Activated naive CD4-positive, alpha-beta T cell treated with anti-CD3 and anti-CD28 coated beads, Interleukin-2, amount 10 ng/mL, durations not matched to agents 7 days and 5 days (primary cell): ENCODE results near the gene CCDC102A.

Source experiments
- CTCF ChIA-PET: fragments of 350-600 bp; sonication (Branson Sonifier 250); formaldehyde crosslinking; loops from one replicate; lab custom pipeline; 2021; ENCODE audit warnings: antibody characterized with exemption; lab: Charles Lee
- DNase-seq: peaks from one replicate; pipeline ENCODE4 v3.0.0-alpha.2; 2020
- H3K27ac Mint-ChIP-seq: one replicate; pipeline ENCODE4 v1.8.0; 2021; ENCODE audit warnings: mild to moderate bottlenecking, moderate library complexity, mixed read lengths
- H3K27me3 Mint-ChIP-seq: one replicate; pipeline ENCODE4 v1.8.0; 2021; ENCODE audit warnings: mild to moderate bottlenecking, mixed read lengths
- H3K36me3 Mint-ChIP-seq: one replicate; pipeline ENCODE4 v1.8.0; 2021; ENCODE audit warnings: mixed read lengths
- H3K4me1 Mint-ChIP-seq: one replicate; pipeline ENCODE4 v1.8.0; 2021; ENCODE audit warnings: mixed read lengths
- H3K4me3 Mint-ChIP-seq: one replicate; pipeline ENCODE4 v1.8.0; 2021; ENCODE audit warnings: mild to moderate bottlenecking, moderate library complexity, mixed read lengths
- H3K9me3 Mint-ChIP-seq: one replicate; pipeline ENCODE4 v1.8.0; 2021; ENCODE audit warnings: mixed read lengths

Gene CCDC102A

GRCh38 chr16:57537581-57538234 is 1.3 kb upstream of the CCDC102A start:
- peak; percentile 20 for DNase-seq
- H3K27me3 Mint-ChIP-seq: no peaks in the 10 kb centered on the region
- peak overlapping the region; percentile 76 for H3K27ac Mint-ChIP-seq
- H3K9me3 Mint-ChIP-seq: no peaks in the 10 kb centered on the region
- H3K4me3 Mint-ChIP-seq: peak overlapping the region; percentile 75
- peaks cover 78% of the 10 kb centered on the region for H3K4me1 Mint-ChIP-seq
- no peaks in the 10 kb centered on the region for H3K36me3 Mint-ChIP-seq
- CTCF ChIA-PET: interaction anchor here (0.7 to 2.4 kb wide), 5 partner anchors 18 to 119 kb away, joined by 3 to 8 read pairs (median 5); no protein-coding TSS in a partner anchor

- CTCF ChIA-PET: interaction anchor here (0.7 to 2.4 kb wide), 4 partner anchors 17 to 72 kb away, joined by 3 to 8 read pairs (median 4); no protein-coding TSS in a partner anchor
- DNase-seq: no peak
- no peaks in the 10 kb centered on the region for H3K9me3 Mint-ChIP-seq
- peaks cover 78% of the 10 kb centered on the region for H3K4me1 Mint-ChIP-seq
- H3K4me3 Mint-ChIP-seq: peak overlapping the region; percentile 75
- peak overlapping the region; percentile 76 for H3K27ac Mint-ChIP-seq
- no peaks in the 10 kb centered on the region for H3K36me3 Mint-ChIP-seq
- H3K27me3 Mint-ChIP-seq: no peaks in the 10 kb centered on the region
These were observed 779 bp upstream of the CCDC102A start for GRCh38 chr16:57537194-57537505.

GRCh38 chr16:57535680-57536305 is 578 bp downstream of the CCDC102A start:
- Mint-ChIP-seq H3K4me1 (peaks cover 82% of the 10 kb centered on the region), H3K36me3 (no peaks in the 10 kb centered on the region), H3K27ac (peak overlapping the region; percentile 90), H3K9me3 (no peaks in the 10 kb centered on the region), H3K27me3 (no peaks in the 10 kb centered on the region), H3K4me3 (peak overlapping the region; percentile 78)
- CTCF ChIA-PET: interaction anchor here (0.8 to 2.4 kb wide), 5 partner anchors 9 to 66 kb away, joined by 3 to 8 read pairs (median 4); no protein-coding TSS in a partner anchor
- peak; percentile 95 for DNase-seq

- Mint-ChIP-seq H3K27ac (peak overlapping the region; percentile 90), H3K27me3 (no peaks in the 10 kb centered on the region), H3K4me3 (peak overlapping the region; percentile 78), H3K36me3 (no peaks in the 10 kb centered on the region), H3K9me3 (no peaks in the 10 kb centered on the region), H3K4me1 (peaks cover 84% of the 10 kb centered on the region)
- DNase-seq: no peak
- CTCF ChIA-PET: interaction anchor here (0.8 to 2.4 kb wide), 5 partner anchors 8 to 66 kb away, joined by 3 to 8 read pairs (median 5); no protein-coding TSS in a partner anchor
These were observed 1.3 kb downstream of the CCDC102A start for GRCh38 chr16:57534881-57535658.

- H3K4me1 Mint-ChIP-seq: peaks cover 89% of the 10 kb centered on the region
- no peaks in the 10 kb centered on the region for H3K9me3 Mint-ChIP-seq
- H3K27ac Mint-ChIP-seq: peak overlapping the region; percentile 70
- H3K4me3 Mint-ChIP-seq: peak overlapping the region; percentile 24
- H3K27me3 Mint-ChIP-seq: no peaks in the 10 kb centered on the region
- CTCF ChIA-PET: interaction anchor here (0.9 to 1.5 kb wide), 4 partner anchors 8 to 14 kb away, joined by 3 to 7 read pairs (median 4); no protein-coding TSS in a partner anchor
- peaks cover 4% of the 10 kb centered on the region for H3K36me3 Mint-ChIP-seq
- peak; percentile 20 for DNase-seq
These were observed 2.0 kb downstream of the CCDC102A start for GRCh38 chr16:57534337-57534880.

GRCh38 chr16:57533431-57534336 is 2.7 kb downstream of the CCDC102A start:
- peaks cover 5% of the 10 kb centered on the region for H3K36me3 Mint-ChIP-seq
- DNase-seq: peak; percentile 57
- H3K4me3 Mint-ChIP-seq: peak overlapping the region; percentile 24
- H3K4me1 Mint-ChIP-seq: peaks cover 85% of the 10 kb centered on the region
- H3K27ac Mint-ChIP-seq: peak overlapping the region; percentile 70
- no peaks in the 10 kb centered on the region for H3K9me3 Mint-ChIP-seq
- no peaks in the 10 kb centered on the region for H3K27me3 Mint-ChIP-seq
- CTCF ChIA-PET: interaction anchor here (0.9 to 1.5 kb wide), 2 partner anchors 12 to 13 kb away, joined by 3 to 5 read pairs; no protein-coding TSS in a partner anchor

GRCh38 chr16:57532266-57532625 is 4.1 kb downstream of the CCDC102A start:
- no peak for DNase-seq
- Mint-ChIP-seq H3K4me1 (peaks cover 74% of the 10 kb centered on the region), H3K27ac (peak overlapping the region; percentile 95), H3K4me3 (peak overlapping the region; percentile 12), H3K9me3 (no peaks in the 10 kb centered on the region), H3K36me3 (peaks cover 8% of the 10 kb centered on the region), H3K27me3 (no peaks in the 10 kb centered on the region)
- CTCF ChIA-PET: interaction anchor here (1.5 to 3.0 kb wide), 2 partner anchors 9 to 13 kb away, joined by 3 to 19 read pairs; no protein-coding TSS in a partner anchor

- DNase-seq: peak; percentile 9
- H3K9me3 Mint-ChIP-seq: no peaks in the 10 kb centered on the region
- CTCF ChIA-PET: interaction anchor here (1.5 to 3.0 kb wide), 2 partner anchors 10 to 12 kb away, joined by 3 to 19 read pairs; no protein-coding TSS in a partner anchor
- H3K36me3 Mint-ChIP-seq: peaks cover 8% of the 10 kb centered on the region
- H3K27me3 Mint-ChIP-seq: no peaks in the 10 kb centered on the region
- H3K4me1 Mint-ChIP-seq: peaks cover 69% of the 10 kb centered on the region
- peak overlapping the region; percentile 95 for H3K27ac Mint-ChIP-seq
- peak overlapping the region; percentile 32 for H3K4me3 Mint-ChIP-seq
These were observed 4.6 kb downstream of the CCDC102A start for GRCh38 chr16:57531635-57532265.

- peak; percentile 22 for DNase-seq
- H3K27me3 Mint-ChIP-seq: no peaks in the 10 kb centered on the region
- no peaks in the 10 kb centered on the region for H3K9me3 Mint-ChIP-seq
- H3K4me3 Mint-ChIP-seq: peak overlapping the region; percentile 32
- CTCF ChIA-PET: interaction anchor here (1.5 to 3.0 kb wide), 2 partner anchors 10 to 12 kb away, joined by 3 to 19 read pairs; no protein-coding TSS in a partner anchor
- H3K27ac Mint-ChIP-seq: peak overlapping the region; percentile 95
- peaks cover 8% of the 10 kb centered on the region for H3K36me3 Mint-ChIP-seq
- H3K4me1 Mint-ChIP-seq: peaks cover 69% of the 10 kb centered on the region
These were observed 5.2 kb downstream of the CCDC102A start for GRCh38 chr16:57531253-57531575.

GRCh38 chr16:57530522-57531252 is 5.7 kb downstream of the CCDC102A start:
- peaks cover 68% of the 10 kb centered on the region for H3K4me1 Mint-ChIP-seq
- DNase-seq: peak; percentile 27
- no peaks in the 10 kb centered on the region for H3K9me3 Mint-ChIP-seq
- peaks cover 8% of the 10 kb centered on the region for H3K36me3 Mint-ChIP-seq
- CTCF ChIA-PET: interaction anchor here (1.5 to 3.0 kb wide), 2 partner anchors 11 kb away, joined by 3 to 19 read pairs; no protein-coding TSS in a partner anchor
- H3K27me3 Mint-ChIP-seq: no peaks in the 10 kb centered on the region
- H3K4me3 Mint-ChIP-seq: peak overlapping the region; percentile 58
- peak overlapping the region; percentile 95 for H3K27ac Mint-ChIP-seq

GRCh38 chr16:57530104-57530521 is 6.3 kb downstream of the CCDC102A start:
- Mint-ChIP-seq H3K27me3 (no peaks in the 10 kb centered on the region), H3K36me3 (peaks cover 8% of the 10 kb centered on the region), H3K4me1 (peaks cover 63% of the 10 kb centered on the region), H3K9me3 (no peaks in the 10 kb centered on the region), H3K27ac (peak overlapping the region; percentile 95), H3K4me3 (peak overlapping the region; percentile 58)
- peak; percentile 86 for DNase-seq
- CTCF ChIA-PET: interaction anchor here (3.0 kb wide), 1 partner anchor 11 kb away, joined by 19 read pairs; no protein-coding TSS in a partner anchor
